H9 (cell line): ENCODE data around the gene PTPRK. TPM values are rescaled to one million over a fixed set of nuclear protein-coding genes. Genes with fewer than 3 reads are reported as not detected.

Experiments
- DNase-seq: peaks from one replicate; pipeline ENCODE4 v3.0.0-alpha.2; 2017
- H2AFZ ChIP-seq: one replicate; pipeline ENCODE4 v1.6.1; 2013; ENCODE audit warnings: mild to moderate bottlenecking, low read length, control low read depth, moderate library complexity
- H2AK5ac ChIP-seq: 2 replicates; pipeline ENCODE4 v1.6.1; 2013; ENCODE audit warnings: low read length, control low read depth, mixed read lengths; ENCODE audit not compliant: insufficient read length
- H2BK120ac ChIP-seq: one replicate; pipeline ENCODE4 v1.6.1; 2013; ENCODE audit warnings: low read depth, mild to moderate bottlenecking, low read length, control low read depth, inconsistent platforms; ENCODE audit not compliant: poor library complexity, severe bottlenecking
- H2BK12ac ChIP-seq: 2 replicates; pipeline ENCODE4 v1.6.1; 2013; ENCODE audit warnings: low read length, control low read depth, mixed read lengths, low read depth; ENCODE audit not compliant: insufficient read length
- H2BK15ac ChIP-seq: 2 replicates; pipeline ENCODE4 v1.6.1; 2013; ENCODE audit warnings: low read depth, low read length, control low read depth
- H2BK20ac ChIP-seq: one replicate; pipeline ENCODE4 v1.6.1; 2013; ENCODE audit warnings: low read depth, mild to moderate bottlenecking, low read length, control low read depth, inconsistent platforms; ENCODE audit not compliant: poor library complexity, severe bottlenecking
- H2BK5ac ChIP-seq: 2 replicates; pipeline ENCODE4 v1.6.1; 2013; ENCODE audit warnings: low read length, control low read depth, mixed read lengths; ENCODE audit not compliant: insufficient read length
- H3K14ac ChIP-seq: 2 replicates; pipeline ENCODE4 v1.6.1; 2013; ENCODE audit warnings: low read length, control low read depth; ENCODE audit not compliant: insufficient read depth
- H3K18ac ChIP-seq: 2 replicates; pipeline ENCODE4 v1.6.1; 2013; ENCODE audit warnings: low read depth, mild to moderate bottlenecking, mixed read lengths, low read length, control low read depth; ENCODE audit not compliant: insufficient read length
- H3K23ac ChIP-seq: 2 replicates; pipeline ENCODE4 v1.6.1; 2013; ENCODE audit warnings: low read length, control low read depth, mixed read lengths, low read depth; ENCODE audit not compliant: insufficient read length
- H3K23me2 ChIP-seq: 2 replicates; pipeline ENCODE4 v1.6.1; 2013; ENCODE audit warnings: low read depth, mild to moderate bottlenecking, mixed read lengths, low read length, control low read depth; ENCODE audit not compliant: insufficient read length, poor library complexity, severe bottlenecking
- H3K27ac ChIP-seq: 2 replicates; pipeline ENCODE4 v1.5.1; 2013; ENCODE audit warnings: low read length, control low read depth, mixed read lengths, low read depth; ENCODE audit not compliant: insufficient read length
- H3K27me3 ChIP-seq: 2 replicates; pipeline ENCODE4 v1.6.1; 2013; ENCODE audit warnings: low read length, control low read depth, inconsistent platforms; ENCODE audit not compliant: insufficient read depth
- H3K4ac ChIP-seq: 2 replicates; pipeline ENCODE4 v1.6.1; 2013; ENCODE audit warnings: low read depth, mild to moderate bottlenecking, control low read depth, inconsistent platforms, low read length, moderate library complexity
- H3K4me1 ChIP-seq: 2 replicates; pipeline ENCODE4 v1.6.1; 2013; ENCODE audit warnings: low read length, control low read depth, inconsistent platforms; ENCODE audit not compliant: insufficient read depth
- H3K4me2 ChIP-seq: 2 replicates; pipeline ENCODE4 v1.6.1; 2013; ENCODE audit warnings: low read length, control low read depth, mixed read lengths; ENCODE audit not compliant: insufficient read length, insufficient read depth
- H3K56ac ChIP-seq: 2 replicates; pipeline ENCODE4 v1.6.1; 2013; ENCODE audit warnings: low read depth, mild to moderate bottlenecking, mixed read lengths, low read length, control low read depth; ENCODE audit not compliant: insufficient read length
- H3K79me1 ChIP-seq: 2 replicates; pipeline ENCODE4 v1.6.1; 2013; ENCODE audit warnings: low read depth, mild to moderate bottlenecking, moderate library complexity, low read length, control low read depth, inconsistent platforms; ENCODE audit not compliant: insufficient read depth, poor library complexity, severe bottlenecking
- H3K79me2 ChIP-seq: 2 replicates; pipeline ENCODE4 v1.6.1; 2013; ENCODE audit warnings: low read length, control low read depth, inconsistent platforms; ENCODE audit not compliant: insufficient read depth
- H3K9ac ChIP-seq: 2 replicates; pipeline ENCODE4 v1.6.1; 2013; ENCODE audit warnings: low read length, control low read depth, mixed read lengths; ENCODE audit not compliant: insufficient read length; ENCODE audit errors: extremely low read depth
- H3K9me3 ChIP-seq: one replicate; pipeline ENCODE4 v1.6.1; 2013; ENCODE audit warnings: low read depth, low read length, inconsistent platforms; ENCODE audit not compliant: control insufficient read depth
- H3T11ph ChIP-seq: one replicate; pipeline ENCODE4 v1.6.1; 2013; ENCODE audit warnings: mild to moderate bottlenecking, low read length, control low read depth, inconsistent platforms
- H4K20me1 ChIP-seq: one replicate; pipeline ENCODE4 v1.6.1; 2013; ENCODE audit not compliant: control insufficient read depth, insufficient read length, insufficient read depth
- H4K5ac ChIP-seq: 2 replicates; pipeline ENCODE4 v1.6.1; 2013; ENCODE audit warnings: low read depth, mild to moderate bottlenecking, mixed read lengths, low read length, control low read depth; ENCODE audit not compliant: insufficient read length
- H4K8ac ChIP-seq: replicated peaks from 2 replicates; pipeline ENCODE4 v1.6.1; 2013; ENCODE audit warnings: low read length, control low read depth, mixed read lengths, low read depth; ENCODE audit not compliant: insufficient read length
- H4K91ac ChIP-seq: 2 replicates; pipeline ENCODE4 v1.6.1; 2013; ENCODE audit warnings: low read depth, mild to moderate bottlenecking, moderate library complexity, mixed read lengths, low read length, control low read depth; ENCODE audit not compliant: insufficient read length
- H3K27ac Mint-ChIP-seq, 3 experiments: 2 replicates in 2 of 3; 3 replicates in 1 of 3; pipeline ENCODE4 v1.8.0; 2020 to 2021; ENCODE audit warnings: mixed read lengths in 3 of 3, mild to moderate bottlenecking in 1 of 3, moderate library complexity in 1 of 3
- H3K27me3 Mint-ChIP-seq: 2 replicates; pipeline ENCODE4 v1.8.0; 2021; ENCODE audit warnings: low read depth, mild to moderate bottlenecking, moderate library complexity, mixed read lengths
- H3K36me3 Mint-ChIP-seq, 3 experiments: 2 replicates in 2 of 3; 3 replicates in 1 of 3; pipeline ENCODE4 v1.8.0; 2020 to 2021; ENCODE audit warnings: low read depth in 3 of 3, mixed read lengths in 3 of 3; ENCODE audit not compliant: insufficient read depth in 1 of 3
- H3K4me1 Mint-ChIP-seq, 2 experiments: 2 replicates each; pipeline ENCODE4 v1.8.0; 2020; ENCODE audit warnings: mixed read lengths in 2 of 2
- H3K4me3 Mint-ChIP-seq, 2 experiments: 2 replicates in 1 of 2; 3 replicates in 1 of 2; pipeline ENCODE4 v1.8.0; 2020 to 2021; ENCODE audit warnings: mild to moderate bottlenecking in 2 of 2, mixed read lengths in 2 of 2, moderate library complexity in 1 of 2
- H3K9me3 Mint-ChIP-seq, 2 experiments: 2 replicates in 1 of 2; 3 replicates in 1 of 2; pipeline ENCODE4 v1.8.0; 2020; ENCODE audit warnings: mild to moderate bottlenecking in 2 of 2, mixed read lengths in 2 of 2, moderate library complexity in 1 of 2
- WGBS: extraction: QIAGEN DNeasy Blood & Tissue Kit; methylation state at CpG from one replicate; pipeline ENCODE4 v1.1.7; 2013; ENCODE audit warnings: missing lambda C conversion rate, low lambda C conversion rate, mixed read lengths; ENCODE audit not compliant: insufficient read length; ENCODE audit errors: extremely low coverage; 5-methylcytosine and 5-hydroxymethylcytosine counted together
- total RNA-seq: library from RNA; stranded (reverse); gene quantifications from 2 replicates; pipeline ENCODE4 v1.2.1, GENCODE V29; 2021
- TF ChIP-seq, protein P1 (sequence below): fragments of 200-600 bp; sonication (generic); conservative IDR thresholded peaks from 3 replicates; pipeline ENCODE4 v1.8.0; 2021; ENCODE audit warnings: antibody characterized with exemption, mild to moderate bottlenecking

The PTPRK gene
- total RNA-seq, 1 experiment from 2014 or later = 47.9 TPM

DNA sequence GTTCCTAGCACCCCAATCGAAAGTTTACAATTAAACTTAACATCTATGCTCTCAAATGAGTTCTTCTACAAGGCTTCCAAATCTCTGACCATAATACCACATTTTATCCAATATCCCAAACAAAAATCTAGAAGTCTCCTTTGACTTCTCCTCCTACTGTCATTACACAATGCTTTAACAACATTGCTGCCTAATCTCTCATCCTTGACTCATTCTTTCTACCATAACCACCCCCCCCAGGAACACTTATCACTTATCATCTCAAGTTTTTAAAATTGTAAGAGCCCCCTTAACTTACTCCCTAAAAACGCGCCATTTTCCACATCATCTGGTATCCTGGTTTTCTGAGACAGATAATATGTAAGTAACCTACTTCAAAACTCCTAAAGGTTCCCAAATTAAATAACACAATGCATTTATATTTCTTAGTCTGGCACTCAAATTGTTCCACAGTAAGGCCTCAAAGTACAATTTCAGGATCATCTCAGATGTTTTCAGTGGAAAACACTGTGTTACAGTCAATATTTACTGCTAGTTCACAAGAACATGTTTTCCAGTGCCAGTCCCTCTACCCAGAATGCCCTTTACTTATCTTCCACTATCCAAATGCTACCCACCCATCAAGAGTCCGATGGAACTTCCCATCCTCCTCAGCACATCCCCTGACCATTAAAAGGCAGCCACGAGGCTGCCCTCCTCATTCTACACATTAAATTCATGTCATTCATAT lies 311.4 kb downstream of the PTPRK start:
- H3K23ac ChIP-seq = no peak overlapping the region
- Mint-ChIP-seq H3K9me3 (no peaks in the 10 kb centered on the region), H3K27ac (no peak overlapping the region), H3K4me1 (peaks cover 8 to 18% of the 10 kb centered on the region in 2 experiments), H3K27me3 (no peaks in the 10 kb centered on the region), H3K36me3 (peaks cover 2 to 4% (median 4%) of the 10 kb centered on the region in 3 experiments; a peak in 2 of 7 replicates), H3K4me3 (no peak overlapping the region)
- H2AFZ ChIP-seq = no peak overlapping the region
- H3K4me2 ChIP-seq = no peak overlapping the region
- no peak overlapping the region for H4K91ac ChIP-seq
- no peak for DNase-seq
- H2AK5ac ChIP-seq = no peak overlapping the region
- H3K27me3 ChIP-seq = no peaks in the 10 kb centered on the region
- no peak overlapping the region for H2BK15ac ChIP-seq
- TF ChIP-seq, protein P1, sequence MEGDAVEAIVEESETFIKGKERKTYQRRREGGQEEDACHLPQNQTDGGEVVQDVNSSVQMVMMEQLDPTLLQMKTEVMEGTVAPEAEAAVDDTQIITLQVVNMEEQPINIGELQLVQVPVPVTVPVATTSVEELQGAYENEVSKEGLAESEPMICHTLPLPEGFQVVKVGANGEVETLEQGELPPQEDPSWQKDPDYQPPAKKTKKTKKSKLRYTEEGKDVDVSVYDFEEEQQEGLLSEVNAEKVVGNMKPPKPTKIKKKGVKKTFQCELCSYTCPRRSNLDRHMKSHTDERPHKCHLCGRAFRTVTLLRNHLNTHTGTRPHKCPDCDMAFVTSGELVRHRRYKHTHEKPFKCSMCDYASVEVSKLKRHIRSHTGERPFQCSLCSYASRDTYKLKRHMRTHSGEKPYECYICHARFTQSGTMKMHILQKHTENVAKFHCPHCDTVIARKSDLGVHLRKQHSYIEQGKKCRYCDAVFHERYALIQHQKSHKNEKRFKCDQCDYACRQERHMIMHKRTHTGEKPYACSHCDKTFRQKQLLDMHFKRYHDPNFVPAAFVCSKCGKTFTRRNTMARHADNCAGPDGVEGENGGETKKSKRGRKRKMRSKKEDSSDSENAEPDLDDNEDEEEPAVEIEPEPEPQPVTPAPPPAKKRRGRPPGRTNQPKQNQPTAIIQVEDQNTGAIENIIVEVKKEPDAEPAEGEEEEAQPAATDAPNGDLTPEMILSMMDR = no peak
- no peak overlapping the region for H3K56ac ChIP-seq
- no peaks in the 10 kb centered on the region for H3K79me2 ChIP-seq
- no peaks in the 10 kb centered on the region for H3K79me1 ChIP-seq
- H3K4ac ChIP-seq = no peak overlapping the region
- H4K8ac ChIP-seq = no peak overlapping the region
- no peak overlapping the region for H2BK5ac ChIP-seq
- H3K4me1 ChIP-seq = no peaks in the 10 kb centered on the region
- H3K23me2 ChIP-seq = no peaks in the 10 kb centered on the region
- H2BK120ac ChIP-seq = no peak overlapping the region
- WGBS = no CpG with 5 or more reads among the region's 5 CpGs
- no peak overlapping the region for H3K14ac ChIP-seq
- H3K9me3 ChIP-seq = no peaks in the 10 kb centered on the region
- H3K27ac ChIP-seq = no peak overlapping the region
- no peak overlapping the region for H2BK20ac ChIP-seq
- H3K18ac ChIP-seq = no peak overlapping the region
- H3T11ph ChIP-seq = no peak overlapping the region
- no peak overlapping the region for H3K9ac ChIP-seq
- H4K20me1 ChIP-seq = no peaks in the 10 kb centered on the region
- no peak overlapping the region for H4K5ac ChIP-seq
- H2BK12ac ChIP-seq = no peak overlapping the region
